ENCODE results near the gene FGF23. TPM values are rescaled to one million over a fixed set of nuclear protein-coding genes. Genes with fewer than 3 reads are reported as not detected.

Gene FGF23
- total and polyA plus RNA-seq, 2 donors from 2014 or later, result not detected

- Histone ChIP-seq H3K9me3 (ENCODE audit: control insufficient read depth in 2 of 3, insufficient read depth in 1 of 3, low read length in 3 of 3) (no peaks in the 10 kb centered on the region), H3K27me3 (ENCODE audit: control insufficient read depth, insufficient read depth, low read length) (no peaks in the 10 kb centered on the region), H3K9ac (ENCODE audit: low read length in 3 of 3) (no peak overlapping the region), H3K4me3 (ENCODE audit: low read length in 3 of 3) (no peak overlapping the region), H3K36me3 (ENCODE audit: control insufficient read depth in 2 of 3, insufficient read depth in 3 of 3, low read length in 3 of 3) (no peaks in the 10 kb centered on the region), H3K27ac (ENCODE audit: low read depth in 2 of 2, low read length in 2 of 2) (no peak overlapping the region), H3K4me1 (ENCODE audit: control insufficient read depth in 2 of 3, insufficient read depth in 2 of 3, low read depth in 1 of 3, low read length in 3 of 3) (peaks cover 0 to 4% (median 0%) of the 10 kb centered on the region in 3 donors)
- DNase-seq, result no peak
- intact Hi-C loops (cut with DNase I), result no loop called here
- no peak for TF ChIP-seq CTCF (IDR thresholded peaks at IDR 0.05; ENCODE audit: borderline replicate concordance, extremely low read depth, insufficient read depth)
- FAIRE-seq, result no peak
These were observed 56.8 kb downstream of the FGF23 start for GRCh38 chr12:4322726-4323125.

- Histone ChIP-seq H3K36me3 (ENCODE audit: control insufficient read depth in 2 of 3, insufficient read depth in 3 of 3, low read length in 3 of 3) (no peaks in the 10 kb centered on the region), H3K27me3 (ENCODE audit: control insufficient read depth, insufficient read depth, low read length) (no peaks in the 10 kb centered on the region), H3K4me3 (ENCODE audit: low read length in 3 of 3) (peak within 1 kb of the TSS; percentile 82 to 98 (median 92)), H3K27ac (ENCODE audit: low read depth in 2 of 2, low read length in 2 of 2) (peak within 1 kb of the TSS; percentile 47 to 67), H3K9me3 (ENCODE audit: control insufficient read depth in 2 of 3, insufficient read depth in 1 of 3, low read length in 3 of 3) (no peaks in the 10 kb centered on the region), H3K4me1 (ENCODE audit: control insufficient read depth in 2 of 3, insufficient read depth in 2 of 3, low read depth in 1 of 3, low read length in 3 of 3) (peaks cover 0 to 4% (median 0%) of the 10 kb centered on the region in 3 donors), H3K9ac (ENCODE audit: low read length in 3 of 3) (peak within 1 kb of the TSS; percentile 64 to 96 (median 91))
- no peak for TF ChIP-seq CTCF (IDR thresholded peaks at IDR 0.05; ENCODE audit: borderline replicate concordance, extremely low read depth, insufficient read depth)
- peak; percentile 94 to 99 (median 98) for DNase-seq
- intact Hi-C loops (cut with DNase I), result no loop called here
- no peak for FAIRE-seq
These were observed 58.4 kb downstream of the FGF23 start, which contains the start of gene TIGAR for GRCh38 chr12:4320853-4321701. TIGAR (plus strand) TSS chr12:4321213; CDS start chr12:4321272, 59 bp downstream.

- intact Hi-C loops (cut with DNase I), result no loop called here
- Histone ChIP-seq H3K27me3 (ENCODE audit: control insufficient read depth, insufficient read depth, low read length) (no peaks in the 10 kb centered on the region), H3K9me3 (ENCODE audit: control insufficient read depth in 2 of 3, insufficient read depth in 1 of 3, low read length in 3 of 3) (no peaks in the 10 kb centered on the region), H3K4me3 (ENCODE audit: low read length in 3 of 3) (peak overlapping the region; percentile 82 to 98 (median 92)), H3K9ac (ENCODE audit: low read length in 3 of 3) (peak overlapping the region; percentile 64 to 91 (median 79)), H3K27ac (ENCODE audit: low read depth in 2 of 2, low read length in 2 of 2) (peak overlapping the region; percentile 47 to 67), H3K4me1 (ENCODE audit: control insufficient read depth in 2 of 3, insufficient read depth in 2 of 3, low read depth in 1 of 3, low read length in 3 of 3) (peaks cover 0 to 4% (median 0%) of the 10 kb centered on the region in 3 donors), H3K36me3 (ENCODE audit: control insufficient read depth in 2 of 3, insufficient read depth in 3 of 3, low read length in 3 of 3) (no peaks in the 10 kb centered on the region)
- TF ChIP-seq CTCF (IDR thresholded peaks at IDR 0.05; ENCODE audit: borderline replicate concordance, extremely low read depth, insufficient read depth), result no peak
- peak in 1 of 5 donors; percentile 67 for DNase-seq
- FAIRE-seq, result no peak
These were observed 59.0 kb downstream of the FGF23 start for GRCh38 chr12:4320497-4320852.

Other genes with a start within 250 kb of the FGF23 start
- 94.4 TPM for gene CCND2, start 106.0 kb downstream of the FGF23 start, total RNA-seq
- gene CCND2, start 106.0 kb downstream of the FGF23 start, polyA plus RNA-seq (ENCODE audit: insufficient read depth, low read depth, low replicate concordance), result 3.3 TPM
- 11.8 TPM for gene TIGAR, start 58.5 kb downstream of the FGF23 start, total RNA-seq
- gene TIGAR, start 58.5 kb downstream of the FGF23 start, polyA plus RNA-seq (ENCODE audit: insufficient read depth, low read depth, low replicate concordance), result 3.6 TPM
- not detected for gene FGF6, start 66.1 kb upstream of the FGF23 start, total RNA-seq
- not detected for gene FGF6, start 66.1 kb upstream of the FGF23 start, polyA plus RNA-seq (ENCODE audit: insufficient read depth, low read depth, low replicate concordance)
- 2.9 TPM for gene RAD51AP1, start 159.2 kb upstream of the FGF23 start, total RNA-seq
- 0.52 TPM for gene RAD51AP1, start 159.2 kb upstream of the FGF23 start, polyA plus RNA-seq (ENCODE audit: insufficient read depth, low read depth, low replicate concordance)
- 32.8 TPM for gene DYRK4, start 182.5 kb upstream of the FGF23 start, total RNA-seq
- 49.0 TPM for gene DYRK4, start 182.5 kb upstream of the FGF23 start, polyA plus RNA-seq (ENCODE audit: insufficient read depth, low read depth, low replicate concordance)

Data from kidney (tissue), 14 donors.